Hepatic stellate cell (primary cell): Measurements from ENCODE around the gene SUMO3.

Source experiments
- DNase-seq: peaks from one replicate; pipeline ENCODE4 v3.0.0; 2011; ENCODE audit warnings: low spot score

Gene SUMO3

DNA sequence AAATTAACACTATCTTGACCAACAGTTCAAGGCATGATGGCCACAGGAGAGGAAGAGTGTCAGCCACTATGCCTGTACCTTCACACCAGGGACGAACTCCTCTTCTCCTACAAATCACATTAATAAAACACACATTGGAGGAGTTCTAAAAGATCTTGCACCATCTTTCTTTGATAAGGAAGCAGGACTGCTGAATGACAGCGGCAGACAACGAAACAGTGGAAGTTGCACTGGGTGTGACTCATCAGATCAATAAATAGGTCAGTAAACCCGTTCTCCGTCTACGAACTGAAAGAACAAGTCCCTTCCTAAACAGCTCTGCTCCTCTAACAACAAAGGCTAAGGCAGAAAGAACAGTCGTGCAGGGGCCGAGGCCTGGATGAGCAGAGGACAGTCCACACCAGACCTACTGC is 39.4 kb downstream of the SUMO3 start:
- no peak for DNase-seq

DNA sequence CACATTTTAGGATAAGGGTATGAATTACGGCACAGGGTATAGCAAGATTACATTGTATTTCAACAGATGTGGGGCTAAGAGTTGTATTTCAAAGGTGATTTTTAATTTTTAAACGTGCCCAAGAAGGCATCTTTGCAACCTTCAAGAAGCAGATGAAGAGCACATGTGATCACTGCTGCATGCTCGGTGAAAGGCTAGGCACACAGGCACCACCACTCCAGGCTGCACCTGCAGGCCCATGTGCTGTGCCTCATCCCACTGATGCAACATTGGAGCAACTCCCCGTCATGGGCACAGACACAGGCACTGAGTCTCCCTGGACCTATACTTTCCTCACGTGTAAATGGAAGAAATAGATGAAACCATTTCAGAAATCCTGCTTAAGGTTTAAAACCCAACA is 39.8 kb downstream of the SUMO3 start:
- DNase-seq, result no peak

- DNase-seq, result no peak
Measured at GRCh38 chr21:44774972-44775371, 42.9 kb downstream of the SUMO3 start.

DNA sequence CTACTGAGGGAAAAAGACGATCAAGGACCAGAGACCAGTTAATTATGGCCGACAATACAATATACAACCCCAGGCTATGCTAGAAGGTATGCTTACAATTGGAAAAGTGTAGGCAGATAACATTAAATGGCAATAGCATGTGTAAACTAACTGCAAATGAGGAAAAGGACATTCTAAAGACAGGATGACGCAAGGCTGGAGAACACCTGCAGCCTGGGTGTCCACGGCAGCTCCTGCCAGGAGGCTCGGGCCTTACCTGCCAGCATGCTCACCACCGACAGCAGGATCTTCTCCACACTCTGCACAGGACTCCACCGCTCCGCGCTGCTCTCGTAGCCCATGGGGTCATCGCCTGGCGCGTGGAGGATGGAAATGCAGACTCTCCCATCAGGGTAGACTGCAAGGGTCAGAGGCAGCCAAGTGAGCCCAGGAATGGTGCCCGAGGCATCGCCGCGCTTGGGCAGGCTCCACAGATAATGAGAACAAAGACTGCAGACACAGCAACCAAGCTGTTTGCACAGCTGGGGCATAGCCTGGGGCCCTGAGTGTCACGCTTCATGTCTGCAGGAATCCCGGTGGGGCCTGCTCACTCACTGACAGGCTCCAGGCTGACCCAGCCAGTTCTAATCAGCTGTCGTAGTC is 44.5 kb downstream of the SUMO3 start:
- no peak for DNase-seq

DNA sequence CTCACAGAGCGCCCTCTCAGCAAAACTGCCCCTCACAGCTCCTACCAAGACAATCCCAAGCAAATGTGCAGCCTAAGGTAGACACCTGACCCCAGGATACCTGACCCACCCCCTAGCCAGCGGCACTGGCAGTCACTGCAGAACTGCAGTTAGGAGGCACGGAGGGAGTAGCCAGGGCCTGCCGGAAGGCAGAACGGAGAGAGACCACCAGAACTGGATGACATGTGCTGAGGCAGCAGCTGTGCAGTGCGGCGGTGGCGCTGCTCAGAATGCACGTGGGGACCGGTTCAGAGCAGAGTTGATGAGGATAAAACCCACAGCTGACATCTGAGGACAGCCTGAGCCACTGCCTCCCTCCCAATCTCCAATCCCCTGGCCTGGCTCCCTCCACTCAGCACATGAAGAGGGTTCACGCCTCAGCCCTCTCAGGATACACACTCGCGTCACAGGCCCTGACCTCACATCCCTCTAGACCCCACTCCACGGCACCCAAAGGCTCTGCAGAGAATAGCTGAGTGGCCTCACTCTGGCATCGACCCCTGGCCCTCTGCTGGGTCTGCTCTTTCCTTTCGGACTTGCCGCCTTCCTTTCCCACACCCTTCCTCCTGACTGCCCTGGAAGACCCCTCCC is 45.9 kb downstream of the SUMO3 start:
- no peak for DNase-seq

DNA sequence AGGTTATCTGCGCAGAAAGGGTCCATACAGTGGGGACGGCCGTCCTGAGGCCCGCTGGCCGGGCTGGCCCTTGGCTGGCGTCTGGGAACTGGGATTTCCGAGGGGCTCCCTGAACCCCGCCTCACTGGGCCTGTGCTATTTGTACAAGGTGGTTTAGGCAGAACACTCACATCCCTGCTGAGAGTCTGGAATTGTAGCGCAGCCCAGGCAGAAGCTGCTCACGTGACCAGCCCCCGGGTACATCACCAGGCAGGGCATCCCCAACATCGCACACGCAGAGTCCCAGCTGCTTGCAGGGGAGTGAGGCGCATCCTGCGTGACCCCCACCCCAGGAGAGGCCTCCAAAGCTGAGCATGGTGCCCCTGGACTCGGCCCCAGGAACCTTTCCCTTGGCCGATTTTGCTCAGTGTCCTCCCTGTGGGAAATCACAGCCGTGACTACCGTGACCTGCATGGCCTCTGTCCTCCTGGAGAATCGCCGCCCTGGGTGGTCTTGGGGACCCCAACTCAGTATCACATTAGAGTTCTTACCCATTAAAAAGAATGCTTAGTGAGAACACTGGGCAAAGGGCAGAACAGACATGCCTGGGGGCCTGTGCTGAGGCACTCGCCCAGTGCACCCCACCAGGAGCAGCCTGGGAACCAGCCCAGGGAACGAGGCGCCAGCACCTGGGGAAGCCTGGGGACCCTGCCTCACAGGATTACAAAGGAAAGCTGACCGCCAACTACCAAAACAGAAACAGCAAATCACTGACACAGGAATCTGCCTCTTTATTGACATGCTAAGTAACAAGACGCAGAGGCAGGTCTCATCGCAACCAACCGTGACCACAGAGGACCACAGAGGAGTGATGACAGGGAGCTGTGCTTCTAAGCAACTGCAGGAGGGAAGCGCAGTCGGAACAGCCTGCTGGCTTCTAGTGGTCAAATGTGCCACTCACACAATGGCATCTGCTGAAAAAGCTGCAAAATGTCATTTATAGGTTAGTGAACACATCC is 49.7 kb downstream of the SUMO3 start:
- no peak for DNase-seq

DNA sequence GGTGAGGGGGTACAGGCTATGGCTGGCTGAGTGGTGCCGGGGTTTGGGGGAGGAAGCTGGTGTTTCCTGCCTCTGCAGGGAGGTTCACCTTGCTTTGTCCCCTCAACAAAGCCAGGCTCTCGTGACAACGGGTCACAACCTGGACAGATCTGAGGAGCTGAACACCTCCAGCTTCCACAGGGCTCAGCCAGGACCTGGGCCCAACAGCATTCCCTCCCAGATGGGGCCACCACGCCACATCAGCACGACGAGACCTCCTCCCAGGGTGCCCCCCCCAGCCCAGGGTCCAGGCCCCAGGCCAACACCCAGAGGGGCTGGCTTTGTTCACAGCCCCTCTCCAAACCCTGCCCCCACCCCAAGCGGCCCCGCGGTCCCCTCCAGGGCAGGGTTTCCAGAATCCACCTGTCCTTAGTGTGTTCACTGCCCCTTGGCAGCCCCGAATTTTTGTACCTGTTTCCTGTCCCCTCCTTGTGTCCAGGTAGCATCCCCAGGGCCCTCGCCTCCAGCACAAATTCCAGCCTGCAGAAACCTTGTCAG is 51.0 kb downstream of the SUMO3 start:
- no peak for DNase-seq

- no peak for DNase-seq
Measured at GRCh38 chr21:44766014-44766817, 51.6 kb downstream of the SUMO3 start.

- no peak for DNase-seq
Measured at GRCh38 chr21:44765231-44766013, 52.4 kb downstream of the SUMO3 start.

GRCh38 chr21:44764319-44765230 is 53.3 kb downstream of the SUMO3 start:
- DNase-seq, result no peak

DNA sequence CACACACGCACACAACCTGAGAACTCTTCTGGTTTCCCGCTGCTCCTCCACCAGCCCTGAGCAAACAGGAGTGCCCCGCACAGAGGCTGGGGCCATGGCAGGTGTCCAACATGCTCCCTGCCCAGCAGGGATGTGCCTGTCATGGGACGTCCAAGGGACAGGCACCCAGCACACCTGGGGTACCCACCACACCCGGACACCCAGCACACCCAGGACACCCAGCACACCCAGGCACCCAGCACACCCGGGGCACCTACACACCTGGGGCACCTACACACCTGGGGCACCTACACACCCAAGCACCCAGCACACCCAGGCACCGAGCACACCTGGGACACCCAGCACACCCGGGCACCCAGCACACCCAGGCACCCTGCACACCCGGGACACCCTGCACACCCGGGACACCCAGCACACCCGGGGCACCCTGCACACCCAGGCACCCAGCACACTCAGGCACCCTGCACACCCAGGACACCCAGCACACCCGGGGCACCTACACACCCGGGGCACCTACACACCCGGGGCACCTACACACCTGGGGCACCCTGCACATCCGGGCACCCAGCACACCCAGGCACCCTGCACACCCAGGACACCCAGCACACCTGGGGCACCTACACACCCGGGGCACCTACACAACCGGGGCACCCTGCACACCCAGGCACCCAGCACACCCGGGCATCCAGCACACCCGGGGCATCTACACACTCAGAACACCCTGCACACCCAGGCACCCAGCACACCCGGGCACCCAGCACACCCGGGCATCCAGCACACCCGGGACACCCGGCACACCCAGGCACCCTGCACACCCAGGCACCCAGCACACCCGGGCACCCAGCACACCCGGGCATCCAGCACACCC is 54.2 kb downstream of the SUMO3 start:
- no peak for DNase-seq

DNA sequence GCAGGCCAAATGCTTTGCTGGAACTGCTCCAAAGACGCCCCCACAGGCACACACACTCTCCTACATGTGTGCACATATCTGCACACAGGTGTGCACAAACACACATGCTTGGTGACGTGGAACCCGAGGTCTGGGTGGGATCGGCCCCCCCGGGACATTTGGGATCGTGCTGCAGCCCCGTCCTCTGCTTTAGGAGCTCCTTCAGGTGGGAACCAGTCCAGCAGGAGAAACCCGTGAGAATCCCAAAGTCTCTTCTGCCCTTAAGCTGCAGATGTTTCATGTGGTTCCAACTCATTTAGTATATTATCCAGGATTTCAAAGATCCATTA is 54.8 kb downstream of the SUMO3 start:
- DNase-seq, result no peak

DNA sequence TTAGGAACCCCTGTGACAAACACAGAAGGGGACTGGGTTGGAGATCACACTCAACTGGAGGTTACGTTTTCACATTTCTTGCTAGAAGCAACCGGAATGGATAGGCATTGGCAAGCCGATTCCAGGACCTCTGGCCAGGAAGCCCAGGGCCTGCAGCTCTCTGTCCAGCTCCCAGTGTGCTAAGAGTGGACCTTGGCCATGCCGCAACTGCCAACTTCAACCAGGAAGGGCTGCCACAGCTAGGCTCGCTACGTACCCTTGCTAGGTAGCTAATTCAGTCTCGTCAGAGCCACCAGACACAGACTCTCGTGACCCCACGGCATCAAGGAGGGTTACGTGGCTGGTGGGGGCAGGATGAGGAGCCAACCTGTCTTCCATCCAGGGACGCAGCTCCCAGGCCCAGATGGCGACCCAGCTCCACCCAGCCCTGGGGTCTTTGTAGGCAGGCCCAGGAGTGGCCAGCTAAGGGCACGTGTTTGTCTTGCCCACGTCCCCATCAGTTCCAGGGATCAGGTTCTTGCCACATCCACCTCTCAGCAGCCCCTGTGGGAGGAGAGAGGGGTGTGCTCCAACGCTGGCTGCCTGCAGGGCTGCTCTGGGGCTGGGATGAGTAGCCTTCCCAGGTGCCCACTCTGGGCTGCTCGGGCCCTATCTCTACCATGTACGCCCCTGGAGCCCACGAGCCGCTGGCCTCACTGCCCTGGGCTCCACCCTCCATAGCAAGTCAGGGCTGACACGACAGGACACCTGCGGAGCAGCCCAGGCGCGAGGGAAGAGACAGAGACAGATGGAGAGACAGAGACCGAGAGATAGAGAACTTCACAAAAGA is 55.4 kb downstream of the SUMO3 start:
- no peak for DNase-seq

- DNase-seq, result no peak
Measured at GRCh38 chr21:44761747-44762208, 56.1 kb downstream of the SUMO3 start.

- DNase-seq, result no peak
Measured at GRCh38 chr21:44761011-44761729, 56.7 kb downstream of the SUMO3 start.

- no peak for DNase-seq
Measured at GRCh38 chr21:44760376-44760775, 57.5 kb downstream of the SUMO3 start.

- no peak for DNase-seq
Measured at GRCh38 chr21:44759628-44760285, 58.1 kb downstream of the SUMO3 start.
